CD4-positive, alpha-beta T cell treated with Interleukin-10 for 1 hour (primary cell): ENCODE results near the gene CUTA.

Experiments
- DNase-seq: peaks from one replicate; pipeline ENCODE4 v3.0.0-alpha.2; 2020

CUTA gene

GRCh38 chr6:33438978-33439594 lies 21.2 kb upstream of the CUTA start:
- DNase-seq, result no peak

- no peak for DNase-seq
Measured at GRCh38 chr6:33437666-33438065, 19.8 kb upstream of the CUTA start.

- DNase-seq, result no peak
Measured at GRCh38 chr6:33434961-33435360, 17.1 kb upstream of the CUTA start.

- no peak for DNase-seq
Measured at GRCh38 chr6:33433544-33434191, 15.8 kb upstream of the CUTA start.

- no peak for DNase-seq
Measured at GRCh38 chr6:33433001-33433543, 15.2 kb upstream of the CUTA start.

- no peak for DNase-seq
Measured at GRCh38 chr6:33432546-33432945, 14.6 kb upstream of the CUTA start.

- peak; percentile 16 for DNase-seq
Measured at GRCh38 chr6:33431880-33432541, 14.1 kb upstream of the CUTA start.

GRCh38 chr6:33430991-33431879 lies 13.3 kb upstream of the CUTA start:
- peak; percentile 90 for DNase-seq

- peak; percentile 52 for DNase-seq
Measured at GRCh38 chr6:33430334-33430733, 12.4 kb upstream of the CUTA start.

- peak; percentile 61 for DNase-seq
Measured at GRCh38 chr6:33429750-33430052, 11.8 kb upstream of the CUTA start.

- peak; percentile 18 for DNase-seq
Measured at GRCh38 chr6:33428966-33429749, 11.3 kb upstream of the CUTA start.

GRCh38 chr6:33428224-33428965 lies 10.5 kb upstream of the CUTA start:
- DNase-seq, result peak; percentile 46

GRCh38 chr6:33427585-33428223 lies 9.8 kb upstream of the CUTA start:
- DNase-seq, result peak; percentile 81

GRCh38 chr6:33426590-33427511 lies 8.9 kb upstream of the CUTA start:
- DNase-seq, result peak; percentile 79

GRCh38 chr6:33425668-33426577 lies 8.0 kb upstream of the CUTA start:
- peak; percentile 91 for DNase-seq

- no peak for DNase-seq
Measured at GRCh38 chr6:33424855-33425667, 7.2 kb upstream of the CUTA start.

- no peak for DNase-seq
Measured at GRCh38 chr6:33423777-33424176, 5.9 kb upstream of the CUTA start.

- no peak for DNase-seq
Measured at GRCh38 chr6:33421344-33421643, 3.4 kb upstream of the CUTA start.
